ENCODE results near the gene UTY.

UTY gene

DNA sequence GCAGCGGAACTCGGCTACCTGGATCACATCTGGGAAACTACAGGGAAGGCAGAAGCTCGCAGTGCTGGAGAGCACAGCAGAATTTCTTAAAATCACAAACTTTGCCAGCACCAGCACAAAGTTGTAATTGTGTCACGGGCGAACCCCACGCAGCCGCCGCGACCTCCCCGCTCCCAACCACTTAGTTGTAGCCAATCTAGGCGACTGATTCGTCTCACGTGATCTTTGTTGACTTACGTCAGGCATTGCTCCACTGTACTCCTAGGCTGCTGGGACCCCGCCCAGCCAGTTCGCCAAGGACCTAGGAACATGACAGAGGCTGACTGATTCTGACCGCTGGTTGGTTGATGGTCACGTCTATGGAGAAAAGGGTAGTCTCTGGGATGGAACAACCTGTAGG, at the start of gene UTY:
Gene UTY (minus strand): TSS at position 206 of the 400 bp plus-strand sequence. CDS start 368 bp downstream, outside the sequence.
- no peak for DNase-seq (ENCODE audit: low spot score)

DNA sequence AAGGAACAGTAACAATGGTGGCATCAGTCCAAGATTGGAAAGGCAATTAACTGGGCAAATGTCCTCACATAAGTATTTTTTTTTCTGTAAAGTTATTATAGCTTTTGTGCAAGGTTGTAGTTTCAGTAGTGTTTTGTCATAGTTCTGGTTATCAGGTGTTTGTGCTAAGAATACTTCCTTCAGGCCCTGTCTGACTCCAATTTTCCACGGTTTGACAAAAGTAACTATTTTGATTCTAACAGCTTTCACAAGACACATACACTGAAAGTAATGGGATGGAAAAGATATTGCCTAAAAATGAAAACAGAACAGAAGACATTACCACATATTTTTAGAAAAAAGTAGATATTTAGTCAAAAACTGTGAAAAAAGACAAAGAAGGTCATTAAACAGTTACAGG, 40.6 kb upstream of the UTY start:
- no peak for DNase-seq (ENCODE audit: low spot score)

- DNase-seq (ENCODE audit: low spot score), result no peak
Measured at GRCh38 chrY:13501215-13501614, 21.4 kb upstream of the UTY start.

DNA sequence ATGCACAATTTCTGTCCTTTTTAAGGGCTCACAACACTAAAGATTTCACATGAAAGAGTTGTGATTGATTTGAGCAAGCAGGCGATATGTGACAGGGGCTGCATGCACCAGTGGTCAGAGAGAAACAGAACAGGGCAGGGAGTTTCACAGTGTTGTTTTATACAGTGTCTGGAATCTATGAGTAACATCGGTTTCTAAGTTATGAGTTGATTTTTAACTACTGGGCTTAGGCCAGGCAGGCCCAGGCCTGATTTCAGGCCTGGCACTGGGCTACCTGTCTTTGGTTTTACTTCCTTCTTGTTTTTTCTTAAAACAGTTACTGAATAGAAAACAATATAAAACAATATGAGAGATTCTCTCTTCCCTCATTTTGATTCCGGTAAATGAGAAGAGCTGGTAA, 13.9 kb upstream of the UTY start:
- no peak for DNase-seq (ENCODE audit: low spot score)

GRCh38 chrY:13492408-13492807, 12.6 kb upstream of the UTY start:
- DNase-seq (ENCODE audit: low spot score), result no peak

- DNase-seq (ENCODE audit: low spot score), result no peak
Measured at GRCh38 chrY:13488738-13489137, 8.9 kb upstream of the UTY start.

GRCh38 chrY:13479121-13479711, 617 bp downstream of the UTY start:
- DNase-seq (ENCODE audit: low spot score), result no peak

GRCh38 chrY:13478126-13478785, 1.6 kb downstream of the UTY start:
- DNase-seq (ENCODE audit: low spot score), result no peak

DNA sequence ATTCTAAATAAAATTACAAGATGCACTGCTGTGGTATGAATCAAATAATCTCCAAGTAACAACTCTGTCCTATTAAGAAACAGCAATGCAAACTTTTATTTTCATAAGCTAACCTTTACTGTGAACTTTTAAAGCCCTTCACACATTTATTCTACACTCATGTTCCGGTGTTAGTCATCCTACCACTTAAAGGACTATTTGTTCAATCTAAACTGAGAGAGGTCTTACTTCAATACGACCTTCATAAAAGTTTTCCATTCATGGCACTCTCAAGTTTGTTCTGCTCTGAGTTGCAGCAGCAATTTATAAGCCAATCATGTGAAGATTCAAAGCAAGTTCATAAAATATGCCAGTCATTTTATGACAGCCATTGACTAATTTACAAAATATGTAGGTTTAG, 4.8 kb downstream of the UTY start:
- DNase-seq (ENCODE audit: low spot score), result no peak

DNA sequence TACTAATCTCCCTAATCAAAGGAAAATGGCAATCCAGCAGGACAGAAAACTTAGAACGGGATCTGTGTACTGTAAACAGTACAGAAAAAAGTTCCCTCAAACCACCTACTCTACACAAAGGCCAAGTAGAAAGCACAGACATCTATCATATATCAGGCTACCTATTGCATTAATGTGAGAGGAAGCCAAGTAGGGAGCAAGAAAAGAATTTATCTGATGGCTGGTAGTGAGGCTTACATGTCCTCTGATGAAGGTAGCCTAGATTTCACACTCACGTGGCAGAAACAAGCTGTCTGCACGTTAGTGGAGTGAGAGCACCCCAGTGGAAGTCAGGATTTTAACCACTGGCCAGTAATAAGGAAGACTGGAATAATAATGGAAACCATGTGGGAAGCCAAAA, 28.3 kb downstream of the UTY start:
- no peak for DNase-seq (ENCODE audit: low spot score)

- no peak for DNase-seq (ENCODE audit: low spot score)
Measured at GRCh38 chrY:13450596-13451130, 29.2 kb downstream of the UTY start.

GRCh38 chrY:13445566-13445965, 34.3 kb downstream of the UTY start:
- DNase-seq (ENCODE audit: low spot score), result no peak

GRCh38 chrY:13443146-13443545, 36.7 kb downstream of the UTY start:
- DNase-seq (ENCODE audit: low spot score), result no peak

DNA sequence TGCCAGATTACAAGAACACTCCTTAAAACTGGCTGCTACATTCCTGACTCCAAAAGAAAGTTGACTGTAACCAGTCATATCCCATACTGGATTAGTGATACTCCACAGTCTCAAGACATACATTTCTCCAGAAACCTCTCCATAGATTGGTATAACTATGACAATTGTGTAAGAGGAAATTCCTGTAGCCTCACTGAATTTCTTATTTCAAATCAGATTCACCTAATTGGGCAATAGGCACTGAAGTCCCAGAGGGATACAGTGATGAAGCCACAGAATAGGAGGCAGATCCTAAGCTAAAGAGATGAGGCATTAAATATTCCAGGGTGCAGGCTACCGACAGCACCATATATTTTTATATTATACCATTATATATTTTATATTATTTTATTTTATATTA, 39.0 kb downstream of the UTY start:
- no peak for DNase-seq (ENCODE audit: low spot score)

- DNase-seq (ENCODE audit: low spot score), result no peak
Measured at GRCh38 chrY:13435968-13436937, 43.6 kb downstream of the UTY start.

DNA sequence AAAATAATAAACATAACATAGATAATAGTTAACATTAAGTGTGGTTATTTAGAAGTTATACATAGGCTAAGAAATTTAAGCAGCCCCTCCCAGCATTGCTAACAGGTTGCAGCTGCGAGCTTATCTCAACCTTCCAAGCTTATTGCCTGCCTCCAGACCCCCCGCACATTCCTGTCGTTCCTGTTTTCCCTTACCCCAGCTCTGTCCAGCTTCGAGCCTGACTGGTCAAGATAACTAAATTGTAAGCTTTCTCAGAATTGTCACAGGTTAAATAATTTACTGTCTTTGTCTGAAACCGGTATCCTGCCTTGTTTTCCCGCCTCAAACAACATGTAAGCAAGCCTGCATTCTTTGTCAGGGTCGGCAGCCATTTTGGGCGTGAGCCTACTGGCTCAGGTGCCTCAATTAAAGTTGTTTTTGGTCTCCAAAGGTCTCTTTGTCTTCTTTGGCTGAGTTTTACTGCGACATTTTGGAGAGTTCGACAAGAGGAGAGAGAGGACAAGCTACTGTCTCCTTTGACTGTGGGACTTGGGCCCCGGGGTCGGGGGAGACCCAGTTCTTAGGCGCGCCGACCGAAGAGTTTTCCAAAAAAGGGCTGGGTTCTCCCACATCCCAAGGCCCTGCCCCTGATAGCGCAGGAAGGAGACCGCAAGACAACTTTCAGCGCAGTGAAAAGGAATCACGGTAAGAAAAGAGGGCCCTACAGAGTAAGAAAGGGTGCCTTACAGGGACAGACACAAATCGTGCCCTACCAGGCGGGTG, 44.4 kb downstream of the UTY start:
- DNase-seq (ENCODE audit: low spot score), result no peak

- DNase-seq (ENCODE audit: low spot score), result no peak
Measured at GRCh38 chrY:13432293-13433025, 47.4 kb downstream of the UTY start.

- no peak for DNase-seq (ENCODE audit: low spot score)
Measured at GRCh38 chrY:13429551-13429950, 50.3 kb downstream of the UTY start.

DNA sequence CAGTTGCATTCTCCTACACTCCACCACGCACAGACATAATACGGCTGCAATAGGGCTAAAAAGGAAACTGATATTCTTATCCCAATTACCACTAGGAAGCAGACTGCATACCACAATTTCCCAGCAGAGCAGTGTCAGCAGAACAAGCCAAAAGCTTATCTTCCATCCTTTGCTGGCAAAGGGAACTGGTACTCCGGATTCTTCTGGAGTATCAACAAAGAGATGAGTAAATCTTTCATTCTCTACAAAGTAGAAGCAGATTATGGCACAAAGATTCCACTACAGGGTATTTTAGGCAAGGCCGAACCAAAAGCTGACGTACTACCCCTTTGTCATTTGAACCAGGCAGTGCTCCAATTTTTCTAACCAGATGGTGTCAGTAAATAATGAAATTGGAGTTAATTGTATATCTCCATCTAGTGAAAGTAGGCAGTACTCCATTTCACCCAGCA, 56.5 kb downstream of the UTY start:
- no peak for DNase-seq (ENCODE audit: low spot score)

- no peak for DNase-seq (ENCODE audit: low spot score)
Measured at GRCh38 chrY:13416869-13417661, 62.8 kb downstream of the UTY start.
